Measurements from ENCODE around the gene POR.
"Not testable (repeated sequence)": the region's sequence is repeated elsewhere in the genome, so short reads cannot be mapped to it uniquely, and the experiment has no call there.

POR gene

GRCh38 chr7:75992083-75992755, 77.3 kb downstream of the POR start:
- no peak for DNase-seq (ENCODE audit: low read depth)

GRCh38 chr7:75993689-75994387, 78.9 kb downstream of the POR start:
- DNase-seq (ENCODE audit: low read depth): no peak

- DNase-seq (ENCODE audit: low read depth): peak; percentile 88
Measured at GRCh38 chr7:75994388-75995051, 79.6 kb downstream of the POR start, which contains the start of gene TMEM120A. TMEM120A (minus strand) TSS chr7:75994595; CDS start chr7:75994570, 25 bp downstream.

GRCh38 chr7:75995052-75995471, 80.1 kb downstream of the POR start:
- DNase-seq (ENCODE audit: low read depth): no peak

GRCh38 chr7:75995996-75996395, 81.0 kb downstream of the POR start:
- no peak for DNase-seq (ENCODE audit: low read depth)

- DNase-seq (ENCODE audit: low read depth): no peak
Measured at GRCh38 chr7:75996476-75996875, 81.5 kb downstream of the POR start.

- DNase-seq (ENCODE audit: low read depth): no peak
Measured at GRCh38 chr7:75998038-75998437, 83.1 kb downstream of the POR start.

- DNase-seq (ENCODE audit: low read depth): no peak
Measured at GRCh38 chr7:76000566-76000965, 85.6 kb downstream of the POR start.

- DNase-seq (ENCODE audit: low read depth): no peak
Measured at GRCh38 chr7:76002139-76002538, 87.2 kb downstream of the POR start.

GRCh38 chr7:76002822-76003221, 87.9 kb downstream of the POR start:
- DNase-seq (ENCODE audit: low read depth): no peak

- DNase-seq (ENCODE audit: low read depth): no peak
Measured at GRCh38 chr7:76003351-76003750, 88.4 kb downstream of the POR start.

- DNase-seq (ENCODE audit: low read depth): not testable (repeated sequence)
Measured at GRCh38 chr7:76005004-76005403, 90.0 kb downstream of the POR start.

- no peak for DNase-seq (ENCODE audit: low read depth)
Measured at GRCh38 chr7:76008156-76008687, 93.3 kb downstream of the POR start.

GRCh38 chr7:76009672-76010600, 95.0 kb downstream of the POR start:
- no peak for DNase-seq (ENCODE audit: low read depth)

GRCh38 chr7:76011442-76011861, 96.5 kb downstream of the POR start:
- no peak for DNase-seq (ENCODE audit: low read depth)

GRCh38 chr7:76016191-76016947, 101.4 kb downstream of the POR start:
- DNase-seq (ENCODE audit: low read depth): no peak

- not testable (repeated sequence) for DNase-seq (ENCODE audit: low read depth)
Measured at GRCh38 chr7:76018520-76018919, 103.6 kb downstream of the POR start.

- DNase-seq (ENCODE audit: low read depth): peak; percentile 52
Measured at GRCh38 chr7:76020031-76020714, 105.2 kb downstream of the POR start.

GRCh38 chr7:76022026-76022780, 107.2 kb downstream of the POR start:
- DNase-seq (ENCODE audit: low read depth): no peak

GRCh38 chr7:76023002-76023401, 108.0 kb downstream of the POR start:
- DNase-seq (ENCODE audit: low read depth): no peak
